ENCODE results near the gene CARD11. TPM values are rescaled to one million over a fixed set of nuclear protein-coding genes. Genes with fewer than 3 reads are reported as not detected.
"Not testable (repeated sequence)": the region's sequence is repeated elsewhere in the genome, so short reads cannot be mapped to it uniquely, and the experiment has no call there.

Gene CARD11
- total RNA-seq, 1 donor from 2014 or later: 0.63 TPM

- peak; percentile 45 for ATAC-seq
- no peak for DNase-seq (ENCODE audit: low spot score)
These were observed 114.9 kb downstream of the CARD11 start for GRCh38 chr7:2928613-2929311.

DNA sequence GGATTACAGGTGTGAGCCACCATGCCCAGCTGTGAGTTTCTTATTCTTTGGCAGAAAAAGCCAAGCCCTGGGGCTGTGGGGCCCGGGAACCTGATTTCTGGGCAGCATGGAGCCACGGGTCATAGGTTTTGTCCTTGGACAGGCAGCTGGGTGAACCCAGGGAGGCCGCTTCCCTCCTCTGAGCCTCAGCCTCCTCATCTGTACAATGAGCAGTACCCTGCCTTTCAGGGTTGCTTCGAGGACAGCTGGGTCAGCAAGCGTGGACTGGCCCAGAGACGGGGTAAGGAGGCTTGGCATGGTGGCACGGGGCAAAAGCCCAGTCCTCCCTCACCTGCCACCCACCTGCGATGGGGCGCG, 115.4 kb downstream of the CARD11 start:
- no peak for ATAC-seq

GRCh38 chr7:2927592-2927991, 116.1 kb downstream of the CARD11 start:
- DNase-seq (ENCODE audit: low spot score): peak; percentile 59
- peak; percentile 78 for ATAC-seq

More for the DNA sequence above, 115.4 kb downstream of the CARD11 start:
- DNase-seq (ENCODE audit: low spot score): no peak

DNA sequence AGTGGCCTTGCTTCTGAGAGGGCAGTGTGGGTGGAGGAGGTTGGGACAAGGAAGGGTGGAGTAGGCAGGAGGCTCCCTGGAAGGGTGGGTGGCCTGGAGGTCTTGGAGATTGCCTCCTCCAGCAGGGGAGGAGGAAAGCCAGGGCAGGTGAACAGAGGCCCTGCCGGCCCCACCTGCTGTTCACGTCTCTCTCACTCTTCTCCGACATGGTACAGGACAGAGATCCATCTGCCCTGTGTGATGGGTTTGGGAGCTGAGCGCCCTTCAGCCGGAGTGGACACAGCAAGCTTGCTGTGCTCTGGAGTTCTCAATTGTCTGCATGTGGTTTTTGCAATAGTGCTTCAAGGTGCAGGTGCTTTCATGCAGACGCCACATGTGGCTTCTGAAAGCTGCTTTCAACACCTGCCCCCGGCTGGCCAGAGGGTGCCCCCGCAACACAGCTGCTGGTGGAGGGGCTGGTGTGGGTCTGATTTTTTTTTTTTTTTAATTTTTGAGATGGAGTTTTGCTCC, 116.7 kb downstream of the CARD11 start:
- DNase-seq (ENCODE audit: low spot score) (no peak), ATAC-seq (no peak)

GRCh38 chr7:2926120-2926895, 117.4 kb downstream of the CARD11 start:
- no peak for ATAC-seq
- DNase-seq (ENCODE audit: low spot score): no peak

DNA sequence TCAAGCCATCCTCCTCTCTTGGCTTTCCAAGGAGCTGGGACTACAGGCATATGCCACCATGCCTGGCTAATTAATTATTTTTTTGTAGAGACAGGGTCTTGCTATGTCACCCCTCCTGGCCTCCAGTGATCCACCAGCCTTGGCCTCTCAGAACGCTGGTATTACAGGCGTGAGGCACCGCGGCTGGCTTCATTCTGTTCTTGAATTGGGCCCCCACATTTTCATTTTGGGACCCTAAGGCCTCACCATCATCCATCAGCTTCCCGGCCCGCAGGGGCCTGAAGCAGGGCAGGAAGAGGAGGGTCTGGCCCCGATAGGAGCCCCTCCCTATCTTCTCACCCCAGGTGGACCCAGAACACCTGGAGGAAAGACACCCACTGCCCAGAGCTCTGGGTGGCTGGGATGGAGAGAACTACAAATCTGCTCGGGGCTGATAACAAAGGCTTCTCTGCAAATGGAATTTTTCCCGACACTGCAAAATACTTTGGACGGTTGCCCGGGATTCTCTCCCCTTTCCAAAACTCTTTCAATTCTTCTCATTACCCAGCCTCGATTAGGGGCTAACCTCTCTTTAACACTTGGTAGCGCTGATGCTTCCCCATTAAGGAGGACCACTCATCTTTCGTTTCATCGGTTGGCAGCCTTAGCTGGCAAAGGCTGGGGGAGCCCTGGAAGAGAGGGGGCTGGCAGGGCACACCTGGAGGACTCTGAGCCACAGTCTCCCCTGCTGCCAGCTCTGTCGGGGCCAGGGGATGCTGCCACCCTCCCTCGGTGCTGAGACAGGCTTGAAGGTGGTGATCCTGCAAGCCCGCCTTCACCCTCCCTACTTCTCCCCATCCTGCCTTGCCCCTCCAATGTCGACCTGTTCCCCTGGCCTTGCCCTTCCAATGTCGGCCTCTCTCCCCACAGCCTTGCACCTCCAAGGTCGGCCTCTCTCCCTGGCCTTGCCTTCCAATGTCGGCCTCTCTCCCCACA, 118.5 kb downstream of the CARD11 start:
- DNase-seq (ENCODE audit: low spot score) (no peak), ATAC-seq (no peak)

DNA sequence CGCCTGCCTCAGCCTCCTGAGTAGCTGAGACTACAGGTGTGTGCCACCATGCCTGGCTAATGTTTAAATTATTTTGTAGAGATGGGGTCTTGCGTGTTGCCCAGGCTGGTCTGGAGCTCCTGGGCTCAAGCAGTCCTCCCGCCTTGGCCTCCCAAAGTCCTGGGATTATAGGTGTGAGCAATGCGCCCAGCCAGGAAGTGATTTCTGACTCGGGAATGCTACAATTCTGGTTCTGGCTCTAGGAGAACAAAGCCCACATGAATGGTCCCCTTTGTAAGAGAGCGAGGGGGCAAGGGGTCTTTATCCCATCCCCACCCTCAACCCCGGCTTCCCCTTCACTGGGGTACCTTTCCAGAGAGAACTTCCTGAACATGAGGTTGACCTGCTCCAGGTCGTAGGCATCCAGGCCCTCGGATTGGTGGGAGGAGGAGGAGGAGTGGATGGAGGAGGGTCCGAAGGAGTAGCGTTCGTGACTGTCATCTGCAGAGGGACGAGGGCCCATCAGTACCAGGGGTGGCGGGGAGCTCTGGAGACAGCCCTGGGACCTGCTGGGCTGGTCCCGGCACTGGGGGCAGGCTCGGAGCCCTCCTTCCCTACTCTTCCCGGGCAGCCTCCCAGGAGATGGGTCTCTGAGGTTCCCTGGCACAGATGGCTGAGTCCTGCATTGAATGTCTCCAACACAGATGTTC, 119.6 kb downstream of the CARD11 start:
- no peak for ATAC-seq
- DNase-seq (ENCODE audit: low spot score): no peak

GRCh38 chr7:2923291-2923781, 120.3 kb downstream of the CARD11 start:
- DNase-seq (ENCODE audit: low spot score) (no peak), ATAC-seq (no peak)

DNA sequence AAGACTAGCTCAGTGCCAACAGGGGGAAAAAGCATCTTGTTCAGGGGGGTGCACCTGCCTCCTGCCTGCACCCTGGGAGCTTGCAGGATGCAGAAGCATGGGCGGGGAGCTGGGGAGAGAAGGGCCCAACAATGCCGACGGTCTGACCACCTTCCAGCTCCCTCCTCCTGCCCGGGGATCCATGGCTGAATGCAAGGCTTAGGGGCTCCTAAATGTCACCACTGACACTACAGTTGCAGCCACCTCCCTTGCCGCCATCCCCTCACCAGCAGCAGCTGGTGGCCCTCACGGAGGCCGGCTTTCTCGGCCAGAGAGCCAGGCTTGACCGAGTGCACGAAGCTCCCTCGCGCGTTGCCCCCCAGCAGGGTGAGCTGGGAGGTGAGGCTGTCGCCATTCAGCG, 120.8 kb downstream of the CARD11 start:
- DNase-seq (ENCODE audit: low spot score) (no peak), ATAC-seq (no peak)

- ATAC-seq (no peak), DNase-seq (ENCODE audit: low spot score) (no peak)
These were observed 121.3 kb downstream of the CARD11 start for GRCh38 chr7:2922348-2922691.

DNA sequence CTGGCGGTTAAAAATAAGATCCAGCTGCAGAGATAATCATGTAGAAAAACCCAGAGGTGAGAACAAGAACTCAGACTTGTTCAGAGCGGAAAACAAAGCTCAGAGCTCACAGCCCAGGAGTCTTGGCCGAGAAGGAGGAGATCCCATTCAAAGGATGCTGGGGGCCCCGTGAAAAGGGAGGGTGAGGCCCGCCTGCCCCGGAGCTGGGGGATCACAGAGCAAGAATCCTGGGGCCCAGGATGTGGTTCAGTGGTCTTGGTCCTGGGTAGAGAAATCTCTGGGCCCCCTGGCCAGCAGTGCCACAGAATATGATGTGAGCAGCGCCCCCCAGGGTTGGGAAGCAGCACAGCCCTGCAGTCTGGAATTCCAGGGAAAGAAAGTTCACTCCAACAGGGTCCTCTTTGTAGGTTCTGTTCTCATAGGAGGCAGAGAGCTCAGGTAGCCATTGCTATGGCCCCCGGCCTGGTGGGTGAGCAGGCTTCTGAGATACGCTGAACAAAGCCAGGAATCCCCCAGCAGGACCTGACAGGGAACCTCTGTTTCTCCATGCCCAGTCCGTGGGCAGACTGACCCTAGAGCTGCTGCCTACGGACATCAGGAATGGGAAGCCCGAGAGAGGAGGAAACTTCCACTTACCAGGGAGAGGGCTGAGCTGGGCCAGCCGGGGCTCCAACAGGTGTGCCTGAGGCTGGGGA, 121.9 kb downstream of the CARD11 start:
- ATAC-seq (no peak), DNase-seq (ENCODE audit: low spot score) (no peak)

DNA sequence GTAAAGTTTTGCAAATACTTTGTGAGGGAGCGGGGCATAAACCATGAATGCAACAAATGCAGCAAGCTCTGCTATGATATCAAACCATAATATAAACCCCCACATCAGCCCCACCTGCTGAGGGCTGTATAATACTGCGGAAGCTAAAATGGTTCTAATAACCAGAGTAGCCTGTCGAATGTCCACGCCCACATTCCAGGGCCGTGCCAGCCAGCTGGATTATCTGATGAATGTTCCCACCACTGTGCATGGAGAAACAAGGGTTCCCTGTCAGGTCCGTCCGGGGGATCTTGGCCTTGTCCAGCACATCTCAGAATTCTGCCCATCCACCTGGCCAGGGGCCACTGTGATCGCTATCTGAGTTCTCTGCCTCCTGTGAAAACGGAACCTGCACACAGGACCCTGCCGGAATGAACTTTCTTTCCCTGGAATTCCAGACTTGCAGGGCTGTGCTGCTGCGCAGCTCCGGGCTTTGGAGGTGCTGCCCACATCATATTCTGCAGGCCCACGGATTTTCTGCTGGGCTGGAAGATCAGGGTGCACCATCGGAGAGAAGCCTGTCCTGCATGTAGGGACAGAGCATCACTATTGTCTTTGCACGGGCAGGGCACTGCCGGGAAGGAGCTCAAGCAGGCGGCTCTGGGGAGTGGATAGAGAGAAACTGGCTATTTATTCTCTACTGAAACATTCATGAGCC, 122.6 kb downstream of the CARD11 start:
- ATAC-seq (no peak), DNase-seq (ENCODE audit: low spot score) (no peak)

GRCh38 chr7:2920480-2920879, 123.2 kb downstream of the CARD11 start:
- DNase-seq (ENCODE audit: low spot score); ATAC-seq: not testable (repeated sequence)

GRCh38 chr7:2920041-2920440, 123.6 kb downstream of the CARD11 start:
- ATAC-seq (no peak), DNase-seq (ENCODE audit: low spot score) (no peak)

DNA sequence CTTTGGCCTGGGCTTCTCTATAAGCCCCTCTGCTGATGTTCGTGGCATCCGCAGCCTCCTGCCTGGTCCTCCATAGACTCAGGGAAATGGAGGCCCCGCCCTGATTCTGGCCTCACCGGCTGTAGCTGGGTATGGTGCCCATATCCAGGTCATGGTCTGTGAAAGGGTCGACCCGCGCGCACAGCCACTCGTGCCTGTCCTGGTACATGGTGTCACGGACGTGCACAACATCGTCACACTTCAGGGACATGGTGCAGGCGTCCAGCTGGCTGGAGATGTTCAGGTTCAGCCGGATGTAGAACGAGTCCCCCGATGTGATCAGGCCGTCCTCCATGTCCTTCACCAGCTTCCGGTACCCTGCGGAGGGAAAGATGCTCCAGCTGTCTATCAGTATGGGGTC, 124.4 kb downstream of the CARD11 start:
- no peak for ATAC-seq
- no peak for DNase-seq (ENCODE audit: low spot score)

DNA sequence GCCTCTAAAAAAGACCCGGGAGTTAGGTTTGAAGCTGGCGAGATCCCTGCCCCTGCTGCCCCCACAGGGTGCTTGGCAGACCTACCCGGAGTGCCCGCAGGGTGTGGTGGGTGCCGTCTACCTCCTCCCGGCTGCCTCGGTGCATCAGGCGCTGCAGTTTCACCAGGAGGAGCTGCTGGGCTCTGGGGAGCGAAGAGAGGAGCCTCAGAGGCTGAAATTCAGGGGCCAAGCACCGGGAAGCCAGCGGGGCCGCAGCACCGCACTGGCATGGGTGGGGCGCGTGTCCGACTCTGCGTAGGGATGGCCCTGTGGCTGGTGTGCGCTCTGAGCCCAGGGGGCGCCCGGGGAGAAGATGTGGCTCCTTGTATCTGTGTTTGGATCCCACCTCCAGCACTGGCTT, 125.3 kb downstream of the CARD11 start:
- DNase-seq (ENCODE audit: low spot score) (no peak), ATAC-seq (no peak)

DNA sequence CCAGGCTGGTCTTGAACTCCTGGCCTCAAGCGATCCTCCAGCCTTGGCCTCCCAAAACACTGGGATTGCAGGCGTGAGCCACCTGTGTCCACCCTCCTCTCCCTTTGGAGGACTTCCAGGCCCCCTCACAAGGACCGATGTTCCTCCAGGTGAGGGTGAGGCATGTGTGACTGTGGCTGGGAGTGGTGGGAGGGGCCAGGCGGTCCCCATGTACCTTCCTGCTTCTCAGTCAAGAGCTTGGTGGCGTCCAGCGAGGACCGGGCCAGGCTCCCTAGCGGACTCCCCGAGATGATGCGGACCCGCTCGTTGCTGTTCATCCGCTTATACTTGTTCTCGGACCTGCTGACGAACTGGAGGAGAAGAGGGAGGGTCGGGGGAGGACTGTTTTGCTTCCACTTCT, 128.6 kb downstream of the CARD11 start:
- ATAC-seq: no peak
- DNase-seq (ENCODE audit: low spot score): no peak

GRCh38 chr7:2913760-2914387, 129.8 kb downstream of the CARD11 start:
- ATAC-seq (no peak), DNase-seq (ENCODE audit: low spot score) (no peak)
